ENCODE results near the gene AGPS.

The AGPS gene

GRCh38 chr2:177584030-177584692 is 191.6 kb downstream of the AGPS start:
- TF ChIP-seq CTCF (IDR thresholded peaks at IDR 0.05) (no peak), ZFX (IDR thresholded peaks at IDR 0.05; ENCODE audit: borderline replicate concordance) (no peak)
- no peak overlapping the region for H3K27ac ChIP-seq

GRCh38 chr2:177585234-177585863 is 192.8 kb downstream of the AGPS start:
- TF ChIP-seq CTCF (IDR thresholded peaks at IDR 0.05) (no peak), ZFX (IDR thresholded peaks at IDR 0.05; ENCODE audit: borderline replicate concordance) (no peak)
- no peak overlapping the region for H3K27ac ChIP-seq

- H3K27ac ChIP-seq: no peak overlapping the region
These were observed 193.6 kb downstream of the AGPS start for GRCh38 chr2:177586154-177586553.

GRCh38 chr2:177587371-177587770 is 194.8 kb downstream of the AGPS start:
- H3K27ac ChIP-seq: no peak overlapping the region
- TF ChIP-seq ZFX (IDR thresholded peaks at IDR 0.05; ENCODE audit: borderline replicate concordance) (no peak), CTCF (IDR thresholded peaks at IDR 0.05) (no peak)

More at GRCh38 chr2:177586154-177586553, 193.6 kb downstream of the AGPS start:
- TF ChIP-seq CTCF (IDR thresholded peaks at IDR 0.05): no peak
- TF ChIP-seq ZFX (IDR thresholded peaks at IDR 0.05; ENCODE audit: borderline replicate concordance): no peak

GRCh38 chr2:177588671-177589070 is 196.1 kb downstream of the AGPS start:
- H3K27ac ChIP-seq: no peak overlapping the region
- TF ChIP-seq CTCF (IDR thresholded peaks at IDR 0.05): no peak
- no peak for TF ChIP-seq ZFX (IDR thresholded peaks at IDR 0.05; ENCODE audit: borderline replicate concordance)

- TF ChIP-seq CTCF (IDR thresholded peaks at IDR 0.05): no peak
- TF ChIP-seq ZFX (IDR thresholded peaks at IDR 0.05; ENCODE audit: borderline replicate concordance): no peak
These were observed 196.6 kb downstream of the AGPS start for GRCh38 chr2:177589186-177589585.

GRCh38 chr2:177592397-177592796 is 199.8 kb downstream of the AGPS start:
- H3K27ac ChIP-seq: no peak overlapping the region
- no peak for TF ChIP-seq CTCF (IDR thresholded peaks at IDR 0.05)
- TF ChIP-seq ZFX (IDR thresholded peaks at IDR 0.05; ENCODE audit: borderline replicate concordance): no peak

More at GRCh38 chr2:177589186-177589585, 196.6 kb downstream of the AGPS start:
- no peak overlapping the region for H3K27ac ChIP-seq

All from 22Rv1 (cell line).